SH-SY5Y (cell line): ENCODE results near the gene FUCA2.

Source experiments
- GATA2 ChIP-seq: IDR thresholded peaks from 2 replicates; pipeline ENCODE4 v1.6.1; 2011; ENCODE audit warnings: mild to moderate bottlenecking, low read depth, low read length
- GATA3 ChIP-seq: IDR thresholded peaks from 2 replicates; pipeline ENCODE4 v1.6.1; 2011; ENCODE audit warnings: low read depth, mild to moderate bottlenecking, low read length, moderate library complexity

- no peak for TF ChIP-seq GATA2
- TF ChIP-seq GATA3, result no peak
These were observed 16.2 kb upstream of the FUCA2 start for GRCh38 chr6:143527677-143528076.
